Hindlimb muscle (tissue), 1 donor: ENCODE results near the gene RAB2B. TPM values are rescaled to one million over a fixed set of nuclear protein-coding genes. Genes with fewer than 3 reads are reported as not detected.

ENCODE experiments used
- DNase-seq: peaks from one replicate; pipeline ENCODE4 v3.0.0-alpha.2; 2013
- polyA plus RNA-seq: library from polyadenylated mRNA; unstranded; fragments of 120-200 nt; gene quantifications from one replicate; pipeline ENCODE4 v1.2.1, GENCODE V29; 2013; ENCODE audit not compliant: insufficient read length

RAB2B gene
- 21.8 TPM for polyA plus RNA-seq

DNA sequence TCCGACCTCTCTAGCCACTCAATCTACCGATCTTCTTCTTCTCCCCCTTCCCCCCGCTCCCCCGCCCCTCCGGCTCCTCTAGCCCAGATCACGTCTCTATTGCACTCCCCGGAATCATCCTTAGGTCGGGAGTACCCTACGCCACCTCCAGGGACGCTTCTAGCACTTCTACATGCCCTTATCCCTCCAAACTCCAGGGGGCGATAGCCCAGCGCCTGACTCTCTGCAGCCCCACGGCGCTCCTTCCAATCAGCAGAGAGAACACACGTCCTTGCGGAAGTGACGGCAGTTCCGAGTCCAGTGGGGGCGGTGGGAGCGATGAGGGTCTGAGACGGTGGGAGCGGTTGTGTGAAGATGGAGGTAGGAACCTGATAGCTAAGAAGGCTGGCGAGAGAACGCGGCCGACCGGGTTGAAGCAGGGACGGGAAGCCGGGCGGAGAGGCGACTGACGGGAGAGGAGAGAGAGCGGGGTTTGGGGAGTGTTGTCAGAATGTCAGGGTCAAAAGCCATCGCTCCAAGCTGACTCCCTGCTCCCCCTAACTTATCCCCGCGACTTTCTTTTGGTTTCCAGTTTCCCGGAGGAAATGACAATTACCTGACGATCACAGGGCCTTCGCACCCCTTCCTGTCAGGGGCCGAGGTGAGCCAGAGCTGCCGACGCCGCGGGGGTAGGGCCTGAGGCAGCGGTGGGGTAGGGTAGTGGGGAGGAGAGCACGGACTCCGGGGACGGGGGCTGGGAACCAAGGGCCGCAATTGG is at the start of gene RAB2B, which contains the start of gene TOX4:
RAB2B (minus strand) TSS at position 35 of the 757 bp plus-strand sequence. CDS start 87 bp downstream, outside the sequence.
TOX4 (plus strand) TSS at position 271 of the 757 bp plus-strand sequence; CDS start at position 355, 84 bp downstream.
- peak; percentile 99 for DNase-seq

GRCh38 chr14:21525962-21526671 is 49.4 kb upstream of the RAB2B start, which contains the start of gene SALL2:
SALL2 (minus strand) TSS chr14:21526346; CDS start chr14:21526127, 219 bp downstream.
- peak; percentile 90 for DNase-seq

DNA sequence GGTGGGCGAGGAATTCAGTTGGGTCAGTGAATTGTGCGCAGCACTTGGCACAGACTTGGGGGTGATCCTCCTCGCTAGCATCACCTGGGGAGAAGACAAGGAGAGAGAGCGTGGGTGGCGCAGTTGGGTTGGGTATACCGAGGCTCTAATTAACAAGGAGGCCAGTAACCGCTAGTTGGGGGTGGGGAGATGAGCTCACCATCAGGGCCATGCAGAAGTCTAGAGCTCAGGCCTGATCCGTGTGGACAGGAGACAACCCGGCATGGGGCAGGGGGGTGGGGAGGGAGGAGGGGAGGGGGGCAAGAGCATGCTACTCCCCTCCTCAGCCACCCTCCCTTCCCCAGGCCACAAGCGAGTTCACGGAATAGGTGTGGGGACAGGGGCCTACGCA is 48.8 kb upstream of the RAB2B start:
- DNase-seq, result peak; percentile 17

DNA sequence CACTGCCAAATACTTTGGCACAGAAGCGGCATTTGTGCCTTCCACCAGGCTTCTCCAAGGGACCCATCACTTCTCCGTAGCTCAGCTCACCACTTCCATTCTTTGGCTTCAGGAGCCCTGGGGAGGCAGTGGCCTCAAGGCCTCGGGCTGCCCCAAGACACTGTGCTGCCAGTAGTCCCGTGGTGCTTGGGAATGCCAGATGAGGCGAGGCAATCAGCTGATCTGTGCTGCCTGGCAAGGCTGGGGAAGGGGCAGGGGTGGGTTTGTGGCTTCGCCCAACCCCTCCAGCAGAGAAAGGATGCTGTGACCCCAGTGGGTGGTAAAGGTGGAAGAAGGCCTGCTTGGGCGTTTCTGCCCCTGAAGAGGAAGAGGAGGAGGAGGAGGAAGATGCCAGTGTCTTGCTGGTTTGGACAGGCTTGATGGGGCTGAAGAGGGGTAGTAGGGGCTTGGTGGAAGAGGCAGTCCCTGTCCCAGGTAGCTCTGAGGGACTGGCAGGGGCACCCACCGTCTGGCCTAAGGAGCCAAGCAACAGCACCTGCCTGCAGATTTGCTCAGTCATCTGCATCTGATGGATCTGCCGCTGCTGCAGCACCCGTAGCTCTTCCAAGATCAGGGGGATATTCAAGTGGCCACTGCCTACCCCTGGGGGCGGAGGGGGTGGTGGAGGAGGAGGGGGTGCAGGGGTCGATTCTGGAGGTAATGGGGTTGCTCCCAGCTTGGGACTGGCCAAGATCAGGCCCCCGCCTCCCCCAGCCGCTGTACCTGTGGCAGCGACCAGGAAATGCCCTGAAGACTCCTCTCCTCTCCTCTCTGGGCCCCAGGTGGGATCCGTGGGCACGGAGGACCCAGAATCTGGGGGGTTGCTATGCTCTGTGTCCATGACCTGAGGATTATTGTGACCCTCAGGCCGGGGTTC is 48.1 kb upstream of the RAB2B start:
- no peak for DNase-seq

- DNase-seq, result no peak
These were observed 46.4 kb upstream of the RAB2B start for GRCh38 chr14:21523203-21523602.

DNA sequence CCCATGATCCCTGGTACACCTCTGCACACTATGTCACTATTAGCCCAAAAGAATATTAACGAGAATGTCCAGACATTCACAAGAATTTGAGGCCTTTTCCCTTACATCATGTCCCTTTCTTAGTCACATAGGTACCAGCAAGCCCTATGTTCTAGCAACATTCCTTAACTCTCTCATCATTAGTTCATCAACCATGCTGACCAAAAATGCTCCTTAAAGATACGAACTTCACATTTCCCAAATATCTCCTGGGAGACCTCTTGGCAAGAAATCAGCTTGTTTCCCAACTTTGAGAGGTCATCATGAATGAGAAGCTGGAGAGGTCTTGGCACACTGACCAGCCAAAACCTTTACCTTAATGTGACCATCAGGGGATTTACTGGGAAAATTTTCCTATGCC is 44.7 kb upstream of the RAB2B start:
- DNase-seq, result no peak

GRCh38 chr14:21520767-21521166 is 44.0 kb upstream of the RAB2B start:
- no peak for DNase-seq

- no peak for DNase-seq
These were observed 42.0 kb upstream of the RAB2B start for GRCh38 chr14:21518725-21519124.

GRCh38 chr14:21514341-21514740 is 37.6 kb upstream of the RAB2B start:
- DNase-seq, result no peak

DNA sequence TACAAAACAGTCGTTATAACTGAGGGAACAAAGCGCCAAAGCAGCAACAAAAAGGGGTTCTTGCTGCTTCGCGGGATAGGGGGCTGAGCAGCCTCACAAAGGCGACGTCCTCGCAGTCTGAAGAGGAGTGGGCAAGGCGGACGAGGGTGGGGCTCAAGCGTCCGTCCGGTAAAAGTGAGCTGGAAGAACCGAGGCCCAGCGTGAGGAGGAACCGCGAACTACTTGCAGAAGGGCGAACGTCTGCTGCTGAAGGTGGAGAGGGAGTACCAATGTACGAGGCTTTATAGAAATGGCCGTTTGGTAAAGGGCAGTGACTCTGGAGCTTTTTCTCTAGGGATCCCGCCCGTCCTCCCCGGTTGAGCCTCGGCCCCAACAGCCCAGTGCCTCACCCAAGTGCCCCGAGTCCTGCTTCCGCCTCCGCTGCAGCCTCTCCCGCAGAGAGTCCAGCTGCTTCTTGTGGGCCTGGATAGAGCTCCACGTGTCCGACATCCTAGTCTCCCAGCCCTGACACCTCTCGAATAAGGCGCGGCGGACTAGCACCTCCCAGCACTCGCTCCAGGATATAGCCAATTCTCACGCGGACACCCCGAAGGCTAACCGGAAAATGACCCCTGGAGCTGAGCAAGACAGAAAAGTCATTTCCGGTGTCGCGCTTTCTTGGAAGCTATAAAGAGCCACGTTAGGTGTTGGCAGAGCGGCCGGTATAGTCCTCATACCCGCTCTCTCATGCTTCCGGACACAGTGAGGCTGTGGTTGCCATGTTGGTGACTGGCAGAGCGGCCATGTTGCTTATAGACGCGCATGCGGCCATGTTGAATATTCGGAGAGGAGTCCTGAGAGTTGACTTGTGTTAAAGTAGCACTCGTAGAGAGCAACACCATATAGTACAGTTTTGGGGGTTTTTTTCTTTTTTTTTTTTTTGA is 34.2 kb upstream of the RAB2B start, which contains the start of gene METTL3:
METTL3 (minus strand) TSS at position 606 of the 923 bp plus-strand sequence; CDS start at position 489, 117 bp downstream.
- peak; percentile 98 for DNase-seq

- DNase-seq, result no peak
These were observed 32.8 kb upstream of the RAB2B start for GRCh38 chr14:21509432-21510143.

- DNase-seq, result no peak
These were observed 29.8 kb upstream of the RAB2B start for GRCh38 chr14:21506557-21506956.

GRCh38 chr14:21505012-21505553 is 28.3 kb upstream of the RAB2B start:
- DNase-seq, result no peak

DNA sequence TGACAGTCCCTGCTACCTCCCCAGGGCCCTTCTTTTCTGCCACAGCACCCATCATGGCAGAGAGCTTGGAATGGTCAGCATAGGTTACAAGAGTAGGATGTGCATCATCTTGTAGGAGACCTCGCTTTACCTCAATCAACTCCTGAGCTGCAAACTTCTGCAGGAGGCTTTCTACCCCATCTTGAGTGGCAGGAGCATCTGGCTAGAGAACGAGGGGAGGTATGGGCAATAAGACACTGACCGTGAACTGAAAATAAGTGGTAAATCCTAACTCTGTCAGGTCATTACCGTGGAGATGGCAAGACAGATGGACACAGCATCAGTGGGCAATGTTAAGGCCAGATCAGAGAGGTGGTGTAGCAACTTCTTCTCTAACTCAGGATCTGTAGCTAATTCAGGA is 26.6 kb upstream of the RAB2B start:
- DNase-seq, result no peak

GRCh38 chr14:21501568-21501967 is 24.8 kb upstream of the RAB2B start:
- DNase-seq, result no peak

DNA sequence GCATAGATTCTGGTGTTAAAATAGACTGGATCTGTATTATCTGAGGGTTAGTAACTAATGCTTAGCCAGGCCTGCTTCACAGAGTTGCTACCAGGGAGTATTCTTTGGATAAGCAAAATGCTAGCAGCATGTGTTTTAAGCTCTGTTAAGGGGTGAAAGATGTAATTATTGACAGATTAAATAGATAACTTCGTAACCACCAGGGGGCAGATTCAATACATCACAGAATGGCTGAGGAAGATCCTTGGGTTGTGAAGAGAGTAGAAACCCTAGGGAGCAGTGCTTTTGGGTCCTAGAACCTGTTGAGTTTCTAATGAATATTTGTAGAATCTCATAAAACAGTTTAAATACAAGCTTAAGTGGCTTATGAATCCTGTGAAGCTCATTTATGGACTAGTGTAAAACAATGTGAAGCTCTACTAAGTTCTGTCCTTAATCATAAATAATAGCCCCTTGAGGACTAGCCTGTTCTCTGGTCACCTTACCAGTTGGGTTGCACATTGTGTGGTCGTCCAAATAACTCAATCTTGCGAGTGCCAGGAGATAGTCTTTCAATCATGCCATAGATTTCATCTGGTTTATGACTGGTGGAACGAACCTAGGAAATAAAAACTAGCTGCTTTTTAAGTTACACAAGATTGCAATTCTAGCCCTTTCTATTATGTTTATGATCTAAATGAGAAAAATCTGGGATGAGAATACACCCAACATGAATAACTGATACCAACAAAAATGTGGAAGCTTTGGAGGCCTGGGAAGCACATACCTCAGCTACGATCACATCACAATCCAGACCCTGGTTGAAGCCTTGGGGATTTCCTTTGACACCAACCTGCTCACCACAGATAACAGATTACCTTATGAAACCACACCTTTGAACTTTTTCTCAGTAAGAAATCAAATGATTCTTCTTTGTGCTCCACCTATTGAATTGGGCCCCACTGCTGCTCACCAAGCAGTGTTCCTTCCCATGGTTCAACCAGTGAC is 22.1 kb upstream of the RAB2B start:
- DNase-seq, result peak; percentile 23

GRCh38 chr14:21496453-21496852 is 19.7 kb upstream of the RAB2B start:
- DNase-seq, result no peak

DNA sequence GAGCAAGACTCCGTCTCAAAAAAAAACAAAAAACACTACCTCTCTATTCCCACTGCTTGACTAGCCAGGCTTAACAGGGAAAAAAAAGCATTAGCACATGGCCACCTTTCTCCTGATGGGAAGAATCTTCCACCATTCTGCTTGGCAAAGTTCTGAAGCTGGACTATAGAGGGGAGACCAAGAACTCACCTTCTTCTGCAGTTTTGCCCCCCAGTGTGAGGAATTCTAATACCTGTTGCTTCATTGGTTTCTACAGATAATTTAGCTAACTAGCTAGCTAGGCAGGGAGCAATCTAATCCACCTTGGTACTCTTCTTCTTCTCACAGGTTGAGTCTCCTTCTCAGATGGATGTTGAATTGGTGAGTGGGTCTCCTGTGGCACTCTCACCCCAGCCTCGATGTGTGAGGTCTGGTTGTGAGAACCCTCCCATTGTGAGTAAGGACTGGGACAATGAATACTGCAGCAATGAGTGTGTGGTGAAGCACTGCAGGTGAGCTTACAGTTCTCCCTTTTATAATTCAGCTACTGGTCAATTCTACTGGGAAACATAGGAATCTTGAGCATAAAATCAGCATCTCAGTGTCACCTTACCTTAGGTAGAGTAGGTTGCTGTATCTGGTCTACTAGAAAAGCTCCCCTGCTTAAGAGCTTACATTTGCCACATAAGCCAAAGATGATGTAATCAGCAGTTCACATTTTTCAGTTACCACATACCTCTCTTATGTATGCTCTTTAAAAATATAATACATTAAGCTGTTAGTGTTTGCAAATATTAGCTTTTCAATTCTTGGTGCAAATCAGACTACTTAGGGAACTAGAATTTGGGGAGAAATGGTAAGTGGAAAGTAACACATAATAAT is 18.4 kb upstream of the RAB2B start:
- no peak for DNase-seq
